Measurements from ENCODE around the gene ETNK2.

DNA sequence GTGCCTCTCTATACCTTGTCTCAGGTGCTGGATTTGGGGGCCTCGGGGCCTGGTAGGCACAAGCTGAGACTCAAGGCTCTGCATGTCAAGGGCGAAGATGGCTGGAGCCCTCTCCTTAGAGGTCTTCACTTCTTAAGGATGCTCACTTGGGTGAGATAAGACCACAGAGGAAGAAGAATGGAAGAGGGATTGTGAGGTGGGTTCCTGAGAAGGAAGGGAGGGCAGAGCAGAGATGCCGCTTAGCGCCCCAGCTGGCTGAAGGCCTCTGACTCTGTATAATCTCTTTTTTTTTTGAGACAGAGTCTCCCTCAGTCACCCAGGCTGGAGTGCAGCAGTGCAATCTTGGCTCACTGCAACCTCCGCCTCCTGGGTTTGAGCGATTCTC is 46.7 kb downstream of the ETNK2 start:
- TF ChIP-seq JUNB (IDR thresholded peaks at IDR 0.05; ENCODE audit: unreplicated experiment), result no peak
- TF ChIP-seq, protein P1, sequence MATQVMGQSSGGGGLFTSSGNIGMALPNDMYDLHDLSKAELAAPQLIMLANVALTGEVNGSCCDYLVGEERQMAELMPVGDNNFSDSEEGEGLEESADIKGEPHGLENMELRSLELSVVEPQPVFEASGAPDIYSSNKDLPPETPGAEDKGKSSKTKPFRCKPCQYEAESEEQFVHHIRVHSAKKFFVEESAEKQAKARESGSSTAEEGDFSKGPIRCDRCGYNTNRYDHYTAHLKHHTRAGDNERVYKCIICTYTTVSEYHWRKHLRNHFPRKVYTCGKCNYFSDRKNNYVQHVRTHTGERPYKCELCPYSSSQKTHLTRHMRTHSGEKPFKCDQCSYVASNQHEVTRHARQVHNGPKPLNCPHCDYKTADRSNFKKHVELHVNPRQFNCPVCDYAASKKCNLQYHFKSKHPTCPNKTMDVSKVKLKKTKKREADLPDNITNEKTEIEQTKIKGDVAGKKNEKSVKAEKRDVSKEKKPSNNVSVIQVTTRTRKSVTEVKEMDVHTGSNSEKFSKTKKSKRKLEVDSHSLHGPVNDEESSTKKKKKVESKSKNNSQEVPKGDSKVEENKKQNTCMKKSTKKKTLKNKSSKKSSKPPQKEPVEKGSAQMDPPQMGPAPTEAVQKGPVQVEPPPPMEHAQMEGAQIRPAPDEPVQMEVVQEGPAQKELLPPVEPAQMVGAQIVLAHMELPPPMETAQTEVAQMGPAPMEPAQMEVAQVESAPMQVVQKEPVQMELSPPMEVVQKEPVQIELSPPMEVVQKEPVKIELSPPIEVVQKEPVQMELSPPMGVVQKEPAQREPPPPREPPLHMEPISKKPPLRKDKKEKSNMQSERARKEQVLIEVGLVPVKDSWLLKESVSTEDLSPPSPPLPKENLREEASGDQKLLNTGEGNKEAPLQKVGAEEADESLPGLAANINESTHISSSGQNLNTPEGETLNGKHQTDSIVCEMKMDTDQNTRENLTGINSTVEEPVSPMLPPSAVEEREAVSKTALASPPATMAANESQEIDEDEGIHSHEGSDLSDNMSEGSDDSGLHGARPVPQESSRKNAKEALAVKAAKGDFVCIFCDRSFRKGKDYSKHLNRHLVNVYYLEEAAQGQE (IDR thresholded peaks at IDR 0.05; ENCODE audit: unreplicated experiment), result no peak
- TF ChIP-seq, protein P2, sequence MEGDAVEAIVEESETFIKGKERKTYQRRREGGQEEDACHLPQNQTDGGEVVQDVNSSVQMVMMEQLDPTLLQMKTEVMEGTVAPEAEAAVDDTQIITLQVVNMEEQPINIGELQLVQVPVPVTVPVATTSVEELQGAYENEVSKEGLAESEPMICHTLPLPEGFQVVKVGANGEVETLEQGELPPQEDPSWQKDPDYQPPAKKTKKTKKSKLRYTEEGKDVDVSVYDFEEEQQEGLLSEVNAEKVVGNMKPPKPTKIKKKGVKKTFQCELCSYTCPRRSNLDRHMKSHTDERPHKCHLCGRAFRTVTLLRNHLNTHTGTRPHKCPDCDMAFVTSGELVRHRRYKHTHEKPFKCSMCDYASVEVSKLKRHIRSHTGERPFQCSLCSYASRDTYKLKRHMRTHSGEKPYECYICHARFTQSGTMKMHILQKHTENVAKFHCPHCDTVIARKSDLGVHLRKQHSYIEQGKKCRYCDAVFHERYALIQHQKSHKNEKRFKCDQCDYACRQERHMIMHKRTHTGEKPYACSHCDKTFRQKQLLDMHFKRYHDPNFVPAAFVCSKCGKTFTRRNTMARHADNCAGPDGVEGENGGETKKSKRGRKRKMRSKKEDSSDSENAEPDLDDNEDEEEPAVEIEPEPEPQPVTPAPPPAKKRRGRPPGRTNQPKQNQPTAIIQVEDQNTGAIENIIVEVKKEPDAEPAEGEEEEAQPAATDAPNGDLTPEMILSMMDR (conservative IDR thresholded peaks at IDR 0.05; ENCODE audit: low read depth in 2 of 2), result no peak
- TF ChIP-seq EZH2 (IDR thresholded peaks at IDR 0.05; ENCODE audit: low read depth, unreplicated experiment), result no peak
- TF ChIP-seq POLR2AphosphoS5 (IDR thresholded peaks at IDR 0.05; ENCODE audit: low read depth), result no peak
- TF ChIP-seq NANOG (IDR thresholded peaks at IDR 0.05; ENCODE audit: borderline replicate concordance), result no peak
- no peak for TF ChIP-seq ZNF114 (CRISPR knock-in tag; IDR thresholded peaks at IDR 0.05)
